ENCODE results near the gene DEPDC1.

DEPDC1 gene

DNA sequence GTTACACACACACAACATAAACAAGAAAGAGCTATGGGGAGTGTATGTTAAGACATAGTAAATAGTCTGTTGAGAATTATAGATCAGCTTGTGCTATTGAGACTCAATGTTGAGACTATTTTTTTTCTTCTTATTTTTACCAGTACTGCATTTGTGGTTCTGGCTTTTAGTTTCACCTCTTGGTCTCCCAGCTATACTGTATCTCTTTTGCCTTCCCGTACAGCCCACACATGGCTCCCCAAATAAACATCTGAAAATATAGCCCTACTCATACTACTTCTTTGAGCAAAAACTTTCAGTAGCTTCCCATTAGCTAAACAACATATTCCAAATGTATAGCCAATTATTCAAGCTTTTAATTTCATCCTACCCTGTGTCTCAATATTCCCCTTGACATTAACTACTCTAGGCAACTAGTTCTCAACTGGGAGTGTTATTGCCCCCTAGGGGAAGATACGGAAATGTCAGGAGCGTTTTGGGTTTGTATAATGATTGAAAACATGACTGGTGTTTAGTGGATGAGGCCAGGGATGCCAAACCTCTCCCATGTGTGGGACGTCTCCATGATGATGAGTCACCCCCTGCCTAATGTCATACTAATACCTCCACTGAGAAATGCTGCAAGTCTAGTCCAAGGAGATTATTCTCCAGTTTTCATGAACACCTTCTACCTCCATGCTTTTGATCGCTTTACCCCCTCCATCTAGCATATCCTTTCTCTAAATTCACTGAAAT, 53.9 kb downstream of the DEPDC1 start:
- TF ChIP-seq, protein P1, sequence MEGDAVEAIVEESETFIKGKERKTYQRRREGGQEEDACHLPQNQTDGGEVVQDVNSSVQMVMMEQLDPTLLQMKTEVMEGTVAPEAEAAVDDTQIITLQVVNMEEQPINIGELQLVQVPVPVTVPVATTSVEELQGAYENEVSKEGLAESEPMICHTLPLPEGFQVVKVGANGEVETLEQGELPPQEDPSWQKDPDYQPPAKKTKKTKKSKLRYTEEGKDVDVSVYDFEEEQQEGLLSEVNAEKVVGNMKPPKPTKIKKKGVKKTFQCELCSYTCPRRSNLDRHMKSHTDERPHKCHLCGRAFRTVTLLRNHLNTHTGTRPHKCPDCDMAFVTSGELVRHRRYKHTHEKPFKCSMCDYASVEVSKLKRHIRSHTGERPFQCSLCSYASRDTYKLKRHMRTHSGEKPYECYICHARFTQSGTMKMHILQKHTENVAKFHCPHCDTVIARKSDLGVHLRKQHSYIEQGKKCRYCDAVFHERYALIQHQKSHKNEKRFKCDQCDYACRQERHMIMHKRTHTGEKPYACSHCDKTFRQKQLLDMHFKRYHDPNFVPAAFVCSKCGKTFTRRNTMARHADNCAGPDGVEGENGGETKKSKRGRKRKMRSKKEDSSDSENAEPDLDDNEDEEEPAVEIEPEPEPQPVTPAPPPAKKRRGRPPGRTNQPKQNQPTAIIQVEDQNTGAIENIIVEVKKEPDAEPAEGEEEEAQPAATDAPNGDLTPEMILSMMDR (IDR thresholded peaks at IDR 0.05) = peak; percentile 16
- no peak overlapping the region for H3K4me3 ChIP-seq (ENCODE audit: low read depth, low read length)

DNA sequence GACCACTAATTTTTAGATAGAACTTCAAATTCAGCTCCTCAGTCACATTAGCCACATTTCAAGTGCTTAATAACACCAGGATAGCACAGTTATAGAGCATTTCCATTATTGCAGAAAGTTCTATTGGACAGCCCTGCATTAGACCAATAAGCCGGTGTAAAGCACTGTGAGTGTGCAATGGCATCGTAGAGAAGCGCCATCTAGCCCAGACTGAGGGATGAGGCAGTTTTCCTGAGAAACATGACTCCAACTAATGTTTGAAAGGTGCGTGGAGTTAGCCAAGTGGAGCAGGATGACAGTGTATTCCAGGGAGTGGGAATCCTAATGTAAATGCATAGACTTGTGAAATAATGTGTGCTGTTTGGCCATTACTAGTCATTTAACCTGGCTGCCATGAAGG, 54.9 kb downstream of the DEPDC1 start:
- TF ChIP-seq, protein P1 (IDR thresholded peaks at IDR 0.05) = no peak
- Histone ChIP-seq H3K4me1 (no peaks in the 10 kb centered on the region), H3K36me3 (ENCODE audit: control insufficient read depth, insufficient read depth, low read length) (no peaks in the 10 kb centered on the region), H3K27me3 (ENCODE audit: control insufficient read depth, insufficient read depth, low read length) (no peaks in the 10 kb centered on the region), H3K9ac (no peak overlapping the region), H2AFZ (no peak overlapping the region), H3K27ac (no peak overlapping the region), H3K9me3 (ENCODE audit: control insufficient read depth, low read length) (no peaks in the 10 kb centered on the region), H3K4me3 (ENCODE audit: low read depth, low read length) (no peak overlapping the region), H3K79me2 (no peaks in the 10 kb centered on the region), H3K4me2 (ENCODE audit: low read length) (no peak overlapping the region)

More for the DNA sequence above, 53.9 kb downstream of the DEPDC1 start:
- no peak overlapping the region for H3K9ac ChIP-seq
- H3K4me2 ChIP-seq (ENCODE audit: low read length) = no peak overlapping the region
- H3K36me3 ChIP-seq (ENCODE audit: control insufficient read depth, insufficient read depth, low read length) = no peaks in the 10 kb centered on the region
- no peak overlapping the region for H2AFZ ChIP-seq
- no peaks in the 10 kb centered on the region for H3K4me1 ChIP-seq
- no peaks in the 10 kb centered on the region for H3K9me3 ChIP-seq (ENCODE audit: control insufficient read depth, low read length)
- H3K27ac ChIP-seq = no peak overlapping the region
- no peaks in the 10 kb centered on the region for H3K27me3 ChIP-seq (ENCODE audit: control insufficient read depth, insufficient read depth, low read length)
- no peaks in the 10 kb centered on the region for H3K79me2 ChIP-seq

DNA sequence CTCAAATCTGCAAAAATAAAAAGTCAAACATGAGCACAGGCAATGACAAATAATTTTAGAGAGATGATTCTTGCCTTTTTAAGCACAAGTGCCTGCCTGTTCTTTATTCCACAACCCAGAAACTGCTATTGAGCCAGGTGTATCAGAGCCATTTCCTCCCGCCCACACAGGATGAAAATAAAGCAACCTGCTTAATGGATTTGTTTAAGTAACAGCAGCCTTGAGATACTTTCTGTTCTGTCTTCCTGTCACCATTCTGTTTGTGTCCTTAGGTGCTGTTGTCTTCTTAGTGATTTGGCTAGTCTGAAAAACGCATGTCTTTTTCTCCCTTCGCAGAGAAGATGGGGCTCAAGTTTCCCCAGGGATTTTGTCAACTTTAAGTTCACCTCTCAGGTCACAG, 58.6 kb downstream of the DEPDC1 start:
- Histone ChIP-seq H3K9ac (no peak overlapping the region), H3K27ac (no peak overlapping the region), H3K27me3 (ENCODE audit: control insufficient read depth, insufficient read depth, low read length) (no peaks in the 10 kb centered on the region), H3K4me3 (ENCODE audit: low read depth, low read length) (no peak overlapping the region), H2AFZ (no peak overlapping the region), H3K36me3 (ENCODE audit: control insufficient read depth, insufficient read depth, low read length) (no peaks in the 10 kb centered on the region), H3K4me1 (no peaks in the 10 kb centered on the region), H3K4me2 (ENCODE audit: low read length) (no peak overlapping the region), H3K79me2 (no peaks in the 10 kb centered on the region), H3K9me3 (ENCODE audit: control insufficient read depth, low read length) (no peaks in the 10 kb centered on the region)
- TF ChIP-seq, protein P1 (IDR thresholded peaks at IDR 0.05) = no peak

DNA sequence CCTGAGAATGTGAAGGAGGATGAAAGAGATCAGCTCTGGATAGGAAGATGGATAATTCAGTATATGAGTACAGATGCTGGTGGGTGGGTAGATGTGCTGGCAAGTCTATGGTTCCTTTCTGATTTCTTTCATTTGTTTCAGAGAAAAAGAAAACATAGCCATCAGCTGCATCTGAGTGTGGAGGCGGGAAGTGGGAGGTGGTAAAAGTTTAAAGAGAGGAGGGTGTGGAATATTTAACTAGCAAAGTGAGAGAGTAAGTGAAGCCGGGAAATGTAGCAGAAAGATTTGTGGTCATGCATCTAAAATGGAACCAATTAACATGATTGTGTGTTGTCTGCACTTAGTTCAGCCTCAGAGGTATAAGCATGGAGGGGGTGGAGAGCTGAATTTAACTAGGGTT, 63.5 kb downstream of the DEPDC1 start:
- no peak overlapping the region for H3K27ac ChIP-seq
- no peaks in the 10 kb centered on the region for H3K36me3 ChIP-seq (ENCODE audit: control insufficient read depth, insufficient read depth, low read length)
- H3K4me1 ChIP-seq = no peaks in the 10 kb centered on the region
- no peaks in the 10 kb centered on the region for H3K79me2 ChIP-seq
- H3K4me3 ChIP-seq (ENCODE audit: low read depth, low read length) = no peak overlapping the region
- H2AFZ ChIP-seq = no peak overlapping the region
- TF ChIP-seq, protein P1 (IDR thresholded peaks at IDR 0.05) = no peak
- no peaks in the 10 kb centered on the region for H3K27me3 ChIP-seq (ENCODE audit: control insufficient read depth, insufficient read depth, low read length)
- no peak overlapping the region for H3K4me2 ChIP-seq (ENCODE audit: low read length)
- H3K9ac ChIP-seq = no peak overlapping the region
- H3K9me3 ChIP-seq (ENCODE audit: control insufficient read depth, low read length) = no peaks in the 10 kb centered on the region

DNA sequence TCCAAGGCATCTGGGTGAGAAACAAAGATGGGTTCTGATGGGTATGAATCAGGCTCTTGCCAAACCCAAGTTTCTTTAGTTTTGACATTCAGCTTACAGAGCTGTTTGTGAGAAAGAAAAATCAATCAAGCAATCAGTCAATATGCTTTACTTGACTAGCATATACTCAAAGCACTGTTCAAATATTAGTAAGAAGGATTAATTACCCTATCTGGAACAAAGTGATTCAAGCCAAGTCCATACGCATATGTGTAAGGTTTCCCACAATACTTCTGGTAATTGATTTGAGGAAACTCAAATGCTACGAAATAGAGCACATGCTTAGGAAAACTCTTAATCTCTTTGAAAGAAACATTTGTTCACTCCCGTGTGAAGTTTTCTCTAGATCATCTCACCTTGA, 65.8 kb downstream of the DEPDC1 start:
- H3K4me3 ChIP-seq (ENCODE audit: low read depth, low read length) = no peak overlapping the region
- H3K4me1 ChIP-seq = no peaks in the 10 kb centered on the region
- no peak overlapping the region for H3K27ac ChIP-seq
- no peak overlapping the region for H2AFZ ChIP-seq
- no peaks in the 10 kb centered on the region for H3K79me2 ChIP-seq
- no peak overlapping the region for H3K9ac ChIP-seq
- no peaks in the 10 kb centered on the region for H3K27me3 ChIP-seq (ENCODE audit: control insufficient read depth, insufficient read depth, low read length)
- no peaks in the 10 kb centered on the region for H3K36me3 ChIP-seq (ENCODE audit: control insufficient read depth, insufficient read depth, low read length)
- no peaks in the 10 kb centered on the region for H3K9me3 ChIP-seq (ENCODE audit: control insufficient read depth, low read length)
- H3K4me2 ChIP-seq (ENCODE audit: low read length) = no peak overlapping the region
- TF ChIP-seq, protein P1 (IDR thresholded peaks at IDR 0.05) = no peak

All from parathyroid adenoma (tissue), 2 donors.